Measurements from ENCODE around the gene CTH.
"Not testable (repeated sequence)": the region's sequence is repeated elsewhere in the genome, so short reads cannot be mapped to it uniquely, and the experiment has no call there.

CTH gene

GRCh38 chr1:70405780-70406416, 5.2 kb upstream of the CTH start:
- DNase-seq (ENCODE audit: low read depth in 1 of 2, low spot score in 1 of 2), result no peak

DNA sequence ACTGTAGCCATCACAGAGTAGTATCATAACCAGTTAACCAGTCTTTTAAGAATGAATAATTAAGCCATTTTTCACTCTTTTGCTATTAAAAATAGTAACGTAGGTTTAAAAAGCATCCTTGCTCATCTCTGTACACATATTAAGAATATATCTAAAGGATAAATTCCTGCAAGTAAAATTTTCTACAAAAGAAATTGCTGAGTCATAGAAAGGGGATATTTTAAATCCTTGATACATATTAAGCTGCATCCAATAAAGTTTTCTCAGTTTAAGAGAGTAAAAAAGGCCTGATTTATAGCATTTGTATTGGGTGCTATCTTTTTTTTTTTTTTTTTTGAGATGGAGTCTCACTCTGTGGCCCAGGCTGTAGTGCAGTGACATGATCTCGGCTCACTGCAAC, 1.9 kb upstream of the CTH start:
- DNase-seq (ENCODE audit: low read depth in 1 of 2, low spot score in 1 of 2), result no peak

DNA sequence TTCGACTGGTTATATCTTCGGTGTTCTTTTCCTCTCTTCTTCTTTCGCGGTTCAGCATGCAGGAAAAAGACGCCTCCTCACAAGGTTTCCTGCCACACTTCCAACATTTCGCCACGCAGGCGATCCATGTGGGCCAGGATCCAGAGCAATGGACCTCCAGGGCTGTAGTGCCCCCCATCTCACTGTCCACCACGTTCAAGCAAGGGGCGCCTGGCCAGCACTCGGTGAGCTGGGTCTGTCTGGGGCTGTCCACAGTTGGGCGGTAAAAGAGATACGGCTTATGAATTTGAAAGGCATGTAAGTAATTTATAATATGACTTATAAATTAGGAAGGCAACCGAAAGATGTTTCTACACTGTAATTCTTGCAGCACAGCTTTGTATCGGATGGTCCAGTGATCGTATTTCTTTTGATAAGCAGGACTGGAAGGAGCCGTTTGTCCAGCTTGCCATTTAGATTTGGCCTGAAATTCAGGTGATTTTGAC, 334 bp downstream of the CTH start:
- no peak for DNase-seq (ENCODE audit: low read depth in 1 of 2, low spot score in 1 of 2)

DNA sequence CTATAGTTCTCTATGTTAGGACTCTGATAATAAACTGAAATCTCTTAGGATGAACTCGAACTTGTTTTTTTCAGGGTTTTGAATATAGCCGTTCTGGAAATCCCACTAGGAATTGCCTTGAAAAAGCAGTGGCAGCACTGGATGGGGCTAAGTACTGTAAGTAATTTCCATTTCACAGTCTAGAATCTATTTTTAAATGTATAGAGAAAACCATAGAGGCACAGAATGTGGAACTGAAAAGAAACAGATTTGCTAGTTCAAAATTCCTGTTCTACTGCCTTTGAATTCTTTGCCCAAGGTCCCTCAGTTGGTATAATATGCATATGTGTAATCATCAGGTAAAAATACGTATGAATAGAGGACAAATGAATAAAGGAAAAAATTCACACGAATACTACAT, 4.8 kb downstream of the CTH start:
- DNase-seq (ENCODE audit: low read depth in 1 of 2, low spot score in 1 of 2), result no peak

GRCh38 chr1:70418973-70419734, 8.1 kb downstream of the CTH start:
- not testable (repeated sequence) for DNase-seq (ENCODE audit: low read depth in 1 of 2, low spot score in 1 of 2)

- DNase-seq (ENCODE audit: low read depth in 1 of 2, low spot score in 1 of 2), result no peak
These were observed 9.3 kb downstream of the CTH start for GRCh38 chr1:70420320-70420719.

DNA sequence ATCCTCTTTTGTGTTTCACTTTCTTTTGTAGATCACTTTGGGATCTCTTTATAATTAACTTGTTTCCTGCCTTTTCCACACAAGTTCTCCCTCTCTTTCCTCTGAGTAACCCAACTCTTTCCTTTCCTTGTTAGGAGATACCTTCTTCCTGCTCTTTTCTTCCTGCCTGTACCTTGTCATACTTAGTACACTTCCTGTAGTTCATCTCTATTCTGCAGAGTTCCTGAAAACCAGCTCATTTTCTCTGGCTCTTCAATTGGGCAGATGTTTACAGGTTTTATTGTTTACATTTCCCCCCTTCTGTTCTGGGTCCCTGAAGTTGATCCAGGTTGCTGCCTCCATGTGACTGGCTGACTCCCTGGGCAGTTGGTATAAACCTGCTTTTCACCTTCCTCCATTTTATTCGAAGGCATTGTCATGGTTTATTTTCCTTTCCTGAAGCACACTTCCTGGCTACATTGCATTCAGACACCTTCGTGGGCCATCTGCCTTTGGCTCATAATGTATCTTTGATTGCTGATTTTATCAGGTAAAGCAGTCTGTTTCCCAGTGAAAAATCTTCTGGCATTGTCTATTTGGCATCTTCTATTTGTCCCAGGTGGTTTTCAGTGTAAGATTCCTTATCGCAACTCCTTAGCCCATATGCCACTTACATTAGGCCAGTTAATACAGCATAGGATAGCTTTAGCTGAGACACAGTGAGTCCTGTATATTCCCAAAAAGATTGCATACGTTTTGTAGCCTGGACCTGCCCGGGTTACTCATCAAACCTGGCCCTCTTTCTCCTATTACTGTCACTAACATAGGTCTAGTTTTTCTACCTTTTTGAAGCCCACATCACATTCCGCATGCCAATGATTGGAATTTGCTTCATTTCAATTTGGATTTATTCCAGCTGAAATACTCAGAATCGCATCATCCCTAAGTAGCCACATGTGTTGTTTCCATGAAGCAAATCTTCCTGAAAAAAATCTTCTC, 15.4 kb downstream of the CTH start:
- no peak for DNase-seq (ENCODE audit: low read depth in 1 of 2, low spot score in 1 of 2)

DNA sequence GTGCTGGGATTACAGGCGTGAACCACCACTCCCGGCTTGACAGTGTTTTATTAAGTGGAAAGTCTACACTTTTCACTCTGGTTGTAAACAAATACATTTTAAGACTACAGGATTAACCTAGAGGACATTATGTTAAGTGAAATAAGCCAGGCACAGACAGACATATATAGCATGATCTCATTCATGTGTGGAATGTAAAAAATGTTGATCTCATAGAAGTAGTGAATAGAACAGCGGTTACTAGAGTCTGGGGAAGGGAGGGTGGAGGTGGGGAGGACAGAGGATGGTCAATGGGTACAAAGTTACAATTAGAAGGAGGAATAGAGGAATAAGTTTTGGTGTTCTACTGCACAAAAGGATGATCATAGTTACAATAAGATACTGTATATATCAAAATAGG, 16.9 kb downstream of the CTH start:
- no peak for DNase-seq (ENCODE audit: low read depth in 1 of 2, low spot score in 1 of 2)

DNA sequence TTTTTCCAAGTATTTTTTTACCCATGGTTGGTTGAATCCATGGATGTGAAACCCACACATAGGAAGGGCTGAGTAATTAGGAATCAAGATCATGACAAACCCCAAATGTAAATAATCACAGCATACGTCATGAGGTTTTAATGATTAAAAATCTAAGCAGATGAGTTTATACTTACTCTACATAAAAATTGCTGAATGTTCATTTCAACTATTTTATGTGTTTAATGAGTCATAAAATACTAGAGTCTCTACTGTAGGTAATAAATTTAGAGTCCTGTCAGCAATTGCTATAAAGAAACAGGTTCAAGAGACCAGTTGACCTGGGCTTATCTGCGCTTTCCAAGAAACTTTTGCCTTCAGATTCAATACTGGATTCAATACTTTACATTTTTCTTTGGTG, 18.2 kb downstream of the CTH start:
- no peak for DNase-seq (ENCODE audit: low read depth in 1 of 2, low spot score in 1 of 2)

DNA sequence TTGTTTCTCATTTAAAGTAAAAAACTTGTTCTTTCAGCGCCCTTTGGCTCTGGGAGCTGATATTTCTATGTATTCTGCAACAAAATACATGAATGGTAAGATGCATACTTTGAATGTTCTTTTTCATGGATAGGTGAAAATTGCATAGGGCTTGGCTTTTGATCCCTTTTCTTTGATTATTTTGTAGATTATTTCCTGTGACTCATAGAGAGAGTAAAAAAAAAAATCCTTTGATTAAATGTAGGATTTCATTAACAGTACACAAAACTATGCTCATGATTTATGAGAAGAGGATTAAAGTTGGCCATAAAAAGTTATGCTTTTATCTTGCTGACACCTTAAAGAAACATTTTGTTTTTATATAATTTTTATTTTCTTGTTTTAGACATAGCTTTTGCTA, 18.7 kb downstream of the CTH start:
- DNase-seq (ENCODE audit: low read depth in 1 of 2, low spot score in 1 of 2), result no peak

DNA sequence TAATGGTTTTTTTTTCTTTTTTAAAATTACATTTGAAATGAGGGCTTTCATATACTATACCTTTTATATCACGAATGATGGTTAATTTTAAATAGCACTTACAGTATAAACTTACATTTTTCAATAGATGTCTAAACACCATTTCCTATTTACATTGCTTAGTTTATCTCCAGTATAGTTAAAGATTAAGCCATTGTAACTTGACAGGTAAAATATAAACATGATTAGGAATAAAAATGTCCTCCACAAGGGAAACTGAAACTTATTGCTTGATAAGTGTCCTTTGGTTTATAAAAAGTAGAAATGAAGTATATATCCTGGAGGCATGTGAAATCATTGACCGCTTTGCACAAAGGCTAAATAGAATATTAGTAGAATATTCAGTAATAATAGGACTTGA, 20.2 kb downstream of the CTH start:
- no peak for DNase-seq (ENCODE audit: low read depth in 1 of 2, low spot score in 1 of 2)

DNA sequence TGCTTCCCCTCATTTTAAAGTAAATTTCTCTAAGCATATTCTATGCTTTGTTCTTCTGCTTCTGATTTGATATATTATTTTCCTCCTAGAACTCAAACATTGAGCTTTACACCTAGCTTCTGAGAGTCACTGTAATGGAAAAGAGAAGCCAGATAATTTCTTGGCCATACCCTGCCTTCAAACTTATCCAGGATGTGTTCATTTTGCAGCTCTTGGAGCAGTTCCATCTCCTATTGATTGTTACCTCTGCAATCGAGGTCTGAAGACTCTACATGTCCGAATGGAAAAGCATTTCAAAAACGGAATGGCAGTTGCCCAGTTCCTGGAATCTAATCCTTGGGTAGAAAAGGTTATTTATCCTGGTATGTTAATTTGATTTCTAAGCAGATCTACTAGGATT, 20.8 kb downstream of the CTH start:
- DNase-seq (ENCODE audit: low read depth in 1 of 2, low spot score in 1 of 2), result no peak

DNA sequence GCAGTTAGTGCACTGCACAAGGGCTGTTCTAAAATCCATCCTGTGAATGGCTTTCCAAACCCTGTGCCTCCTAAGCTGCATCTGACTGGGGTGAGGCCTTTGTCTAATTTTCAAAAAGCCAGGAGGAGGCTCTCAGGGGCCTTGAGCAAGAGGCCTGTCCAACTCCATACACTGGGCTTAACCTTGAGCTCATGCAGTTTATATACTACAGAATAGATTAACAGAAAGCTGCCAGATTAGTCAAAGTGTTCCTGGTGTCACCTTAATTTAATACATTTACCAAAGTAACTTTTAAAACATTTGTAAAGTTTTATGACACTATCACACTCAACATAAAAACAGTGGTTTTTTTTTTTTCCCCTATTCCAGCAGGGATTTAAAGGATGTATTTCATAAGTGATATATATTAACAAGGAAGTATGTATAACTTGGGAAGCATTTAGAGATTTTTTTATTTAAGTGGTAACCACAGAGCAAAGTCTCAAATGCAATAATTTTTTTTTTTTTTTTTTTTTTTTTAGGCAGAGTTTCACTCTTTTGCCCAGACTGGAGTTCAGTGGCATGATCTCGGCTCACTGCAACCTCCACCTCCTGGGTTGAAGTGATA, 23.3 kb downstream of the CTH start:
- DNase-seq (ENCODE audit: low read depth in 1 of 2, low spot score in 1 of 2), result no peak

GRCh38 chr1:70436622-70437251, 25.7 kb downstream of the CTH start:
- no peak for DNase-seq (ENCODE audit: low read depth in 1 of 2, low spot score in 1 of 2)

GRCh38 chr1:70438529-70438928, 27.5 kb downstream of the CTH start:
- no peak for DNase-seq (ENCODE audit: low read depth in 1 of 2, low spot score in 1 of 2)

DNA sequence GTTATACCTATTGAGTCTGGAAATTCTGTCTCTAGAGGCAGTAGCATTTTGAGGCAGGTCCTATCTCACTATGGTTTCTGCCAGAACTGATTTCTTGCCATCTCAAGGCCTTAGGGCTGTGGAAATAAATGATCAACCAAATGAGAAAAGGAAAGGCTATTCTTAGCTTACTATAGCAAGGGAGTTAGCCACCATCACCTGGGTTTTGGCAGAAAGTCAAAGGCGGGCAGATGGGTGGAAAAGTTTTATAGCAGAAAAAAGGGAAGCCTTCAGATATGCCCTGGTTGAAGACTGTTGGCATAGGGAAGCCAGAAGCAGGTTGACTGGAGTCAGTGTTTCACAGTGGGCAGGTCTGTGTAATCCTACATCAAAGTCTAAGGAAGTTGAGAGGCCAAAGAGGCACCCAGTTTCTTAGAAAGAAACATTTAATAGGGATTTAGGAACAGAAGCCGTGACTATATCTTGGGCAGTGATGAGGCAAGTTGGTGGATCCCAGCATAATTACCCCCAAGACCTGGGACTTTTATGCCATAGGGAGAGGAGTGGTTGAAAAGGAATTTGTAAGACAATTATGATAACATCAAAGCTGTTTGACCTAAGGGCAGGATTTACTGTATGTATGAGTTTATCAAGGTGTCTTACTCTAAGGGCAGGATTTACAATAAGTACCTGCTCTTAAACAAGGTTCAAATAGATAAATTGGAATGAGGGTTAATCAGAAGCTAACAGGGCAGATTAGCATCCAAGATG, 29.7 kb downstream of the CTH start:
- no peak for DNase-seq (ENCODE audit: low read depth in 1 of 2, low spot score in 1 of 2)

- DNase-seq (ENCODE audit: low read depth in 1 of 2, low spot score in 1 of 2), result no peak
These were observed 30.4 kb downstream of the CTH start for GRCh38 chr1:70441392-70442035.

DNA sequence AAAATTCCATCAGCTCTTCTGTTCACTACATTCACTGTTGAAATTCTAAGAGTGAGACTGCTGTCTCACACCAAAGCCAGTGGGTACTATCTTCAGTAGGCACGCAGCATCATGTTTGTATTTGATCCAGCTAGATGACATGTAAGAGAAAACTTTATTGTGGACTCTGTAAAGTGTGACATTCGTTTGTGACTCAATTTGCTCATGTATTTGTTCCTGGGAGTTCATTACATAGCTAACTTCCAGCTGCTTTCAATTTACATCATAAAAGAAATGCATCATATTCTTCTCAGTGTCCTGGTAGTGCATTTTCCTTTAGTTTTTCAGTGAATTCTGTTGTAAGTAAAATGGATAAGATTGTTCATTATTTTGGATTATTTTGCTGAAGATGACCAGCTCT, 31.4 kb downstream of the CTH start:
- DNase-seq (ENCODE audit: low read depth in 1 of 2, low spot score in 1 of 2), result no peak

- no peak for DNase-seq (ENCODE audit: low read depth in 1 of 2, low spot score in 1 of 2)
These were observed 32.7 kb downstream of the CTH start for GRCh38 chr1:70443739-70444138.

DNA sequence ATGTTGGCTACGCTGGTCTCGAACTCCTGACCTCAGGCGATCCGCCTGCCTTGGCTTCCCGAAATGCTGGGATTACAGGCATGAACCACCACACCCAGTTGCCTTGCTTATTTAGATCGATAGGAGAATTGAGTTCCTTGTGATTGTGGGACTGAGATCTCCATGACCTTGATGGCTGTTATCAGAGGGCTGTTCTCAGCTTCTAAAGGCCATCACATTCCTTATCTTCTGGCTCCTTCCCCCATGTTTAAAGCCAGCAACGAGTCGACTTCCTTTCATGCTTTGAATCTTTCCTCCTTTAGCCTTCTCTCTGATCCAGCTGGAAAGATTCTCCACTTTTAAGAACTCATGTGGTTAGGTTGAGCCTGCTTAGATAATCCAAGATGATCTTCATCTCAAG, 38.0 kb downstream of the CTH start:
- no peak for DNase-seq (ENCODE audit: low read depth in 1 of 2, low spot score in 1 of 2)

Data from activated T-helper 1 cell treated with anti-CD3 and anti-CD28 coated beads, Interleukin-2, amount 50 U/mL, for 16 hours (primary cell).